SW 1271 (cell line): ENCODE measurements around the gene TEKT2.

ENCODE experiments used
- DNase-seq, 2 experiments: peaks; one replicate each; lab custom pipeline; 2025; lab: John Stamatoyannopoulos, UW

Gene TEKT2

GRCh38 chr1:36128905-36129206 is 45.0 kb downstream of the TEKT2 start:
- DNase-seq = no peak

- no peak for DNase-seq
Observed at GRCh38 chr1:36132029-36132428, 48.1 kb downstream of the TEKT2 start.

- no peak for DNase-seq
Observed at GRCh38 chr1:36133484-36133883, 49.6 kb downstream of the TEKT2 start.

- DNase-seq = no peak
Observed at GRCh38 chr1:36134031-36134430, 50.1 kb downstream of the TEKT2 start.

- DNase-seq = no peak
Observed at GRCh38 chr1:36134505-36135329, 50.8 kb downstream of the TEKT2 start.

- no peak for DNase-seq
Observed at GRCh38 chr1:36135330-36135667, 51.4 kb downstream of the TEKT2 start.

- DNase-seq = no peak
Observed at GRCh38 chr1:36135796-36136195, 51.9 kb downstream of the TEKT2 start.

- no peak for DNase-seq
Observed at GRCh38 chr1:36136535-36136934, 52.6 kb downstream of the TEKT2 start.

GRCh38 chr1:36137226-36137625 is 53.3 kb downstream of the TEKT2 start:
- no peak for DNase-seq

GRCh38 chr1:36137776-36138175 is 53.9 kb downstream of the TEKT2 start:
- DNase-seq = no peak
